T-helper 17 cell (primary cell): ENCODE measurements around the gene NUP160. TPM values are rescaled to one million over a fixed set of nuclear protein-coding genes. Genes with fewer than 3 reads are reported as not detected.
A peak's percentile ranks its signal among the peaks of the same experiment; 100 is the strongest.
"Not testable (repeated sequence)": the region's sequence is repeated elsewhere in the genome, so short reads cannot be mapped to it uniquely, and the experiment has no call there.

Source experiments
- ATAC-seq: fragments of 150-1000 bp; cut with Tn5 transposase; 2 replicates; pipeline ENCODE4 v1.10.0; 2021; ENCODE audit warnings: mild to moderate bottlenecking, moderate library complexity
- DNase-seq, 3 donors: peaks; one replicate each; pipeline versions ENCODE4 v3.0.0 to v3.0.0-alpha.2; 2020 to 2021
- H3K9me3 ChIP-seq: one replicate; pipeline ENCODE4 v1.7.0; 2013; ENCODE audit warnings: low read length, mild to moderate bottlenecking; ENCODE audit not compliant: control insufficient read depth, poor library complexity, severe bottlenecking
- H3K27ac Mint-ChIP-seq: one replicate; pipeline ENCODE4 v1.8.0; 2022; ENCODE audit warnings: mild to moderate bottlenecking, moderate library complexity, mixed read lengths
- H3K27me3 Mint-ChIP-seq: one replicate; pipeline ENCODE4 v1.8.0; 2022; ENCODE audit warnings: mixed read lengths
- H3K36me3 Mint-ChIP-seq: one replicate; pipeline ENCODE4 v1.8.0; 2022; ENCODE audit warnings: low read depth, mixed read lengths
- H3K4me1 Mint-ChIP-seq: one replicate; pipeline ENCODE4 v1.8.0; 2022; ENCODE audit warnings: mild to moderate bottlenecking, mixed read lengths
- H3K4me3 Mint-ChIP-seq: one replicate; pipeline ENCODE4 v1.8.0; 2022; ENCODE audit warnings: mild to moderate bottlenecking, moderate library complexity, mixed read lengths
- total RNA-seq, 4 donors: library from RNA in 2 of 4; stranded (reverse) in 2 of 4; gene quantifications; one replicate each; pipeline ENCODE4 v1.2.3 and lab custom pipeline; 2022 to 2026

The NUP160 gene
- total RNA-seq, 2 donors from 2014 or later: 50.0 to 54.6 TPM

- DNase-seq (no peak), ATAC-seq (no peak)
- peak overlapping the region; percentile 94 for H3K27ac Mint-ChIP-seq
- H3K27me3 Mint-ChIP-seq: no peaks in the 10 kb centered on the region
- H3K36me3 Mint-ChIP-seq: peaks cover 2% of the 10 kb centered on the region
- no peak overlapping the region for H3K4me3 Mint-ChIP-seq
- H3K9me3 ChIP-seq: no peaks in the 10 kb centered on the region
- peaks cover 36% of the 10 kb centered on the region for H3K4me1 Mint-ChIP-seq
Measured at GRCh38 chr11:47852053-47852452, 3.9 kb upstream of the NUP160 start.

DNA sequence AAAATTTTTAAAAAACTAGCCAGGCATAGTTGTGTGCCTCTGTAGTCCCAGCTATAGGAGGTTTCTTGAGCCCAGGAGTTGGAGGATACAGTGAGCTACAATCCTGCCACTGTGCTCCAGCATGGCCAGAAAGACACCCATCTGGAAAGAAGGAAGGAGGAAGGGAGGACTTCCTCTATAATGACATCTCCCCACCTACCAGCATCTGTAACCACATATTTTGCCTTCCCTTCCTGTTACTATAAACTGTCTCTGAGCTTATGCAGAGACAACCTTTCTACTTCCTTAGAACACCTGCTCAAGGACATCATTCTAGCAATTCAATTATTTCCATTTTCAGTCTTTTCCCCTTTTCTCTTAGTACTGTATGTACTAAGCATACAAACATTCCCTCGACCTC is 2.2 kb upstream of the NUP160 start:
- peak; percentile 13 for ATAC-seq
- Mint-ChIP-seq H3K27me3 (no peaks in the 10 kb centered on the region), H3K36me3 (peaks cover 4% of the 10 kb centered on the region), H3K4me1 (peaks cover 42% of the 10 kb centered on the region), H3K27ac (peak overlapping the region; percentile 94), H3K4me3 (peak overlapping the region; percentile 47)
- H3K9me3 ChIP-seq: no peaks in the 10 kb centered on the region
- DNase-seq: no peak

- Mint-ChIP-seq H3K4me1 (peaks cover 43% of the 10 kb centered on the region), H3K27ac (no peak overlapping the region), H3K36me3 (peaks cover 4% of the 10 kb centered on the region), H3K27me3 (no peaks in the 10 kb centered on the region), H3K4me3 (peak overlapping the region; percentile 98)
- ATAC-seq (peak; percentile 31), DNase-seq (no peak)
- H3K9me3 ChIP-seq: no peaks in the 10 kb centered on the region
Measured at GRCh38 chr11:47848700-47849155, 578 bp upstream of the NUP160 start.

DNA sequence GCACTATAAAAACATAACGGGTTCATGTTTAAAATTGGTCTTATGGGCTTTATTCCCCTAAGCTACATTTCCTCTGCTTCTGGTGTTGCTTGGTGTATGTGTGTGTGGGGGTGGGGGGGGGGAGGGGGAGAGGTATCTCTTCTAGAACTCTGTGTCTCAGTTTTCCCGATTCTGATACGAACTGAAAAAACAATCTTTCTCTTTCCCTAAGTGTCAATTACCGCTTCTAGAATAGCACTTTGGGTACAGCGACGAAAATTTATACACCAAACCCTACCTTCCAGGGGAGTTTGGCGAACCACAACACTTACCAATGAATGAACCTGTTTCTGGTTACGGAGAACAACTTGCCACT is 636 bp downstream of the NUP160 start:
- Mint-ChIP-seq H3K4me3 (peak overlapping the region; percentile 98), H3K4me1 (peaks cover 43% of the 10 kb centered on the region), H3K36me3 (peaks cover 4% of the 10 kb centered on the region), H3K27ac (no peak overlapping the region), H3K27me3 (no peaks in the 10 kb centered on the region)
- no peaks in the 10 kb centered on the region for H3K9me3 ChIP-seq
- no peak for DNase-seq
- no peak for ATAC-seq

GRCh38 chr11:47846998-47847397 is 1.2 kb downstream of the NUP160 start:
- Mint-ChIP-seq H3K27ac (no peak overlapping the region), H3K4me3 (peak overlapping the region; percentile 98), H3K4me1 (peaks cover 43% of the 10 kb centered on the region), H3K36me3 (peaks cover 4% of the 10 kb centered on the region), H3K27me3 (no peaks in the 10 kb centered on the region)
- no peak for ATAC-seq
- no peak for DNase-seq
- H3K9me3 ChIP-seq: no peaks in the 10 kb centered on the region

DNA sequence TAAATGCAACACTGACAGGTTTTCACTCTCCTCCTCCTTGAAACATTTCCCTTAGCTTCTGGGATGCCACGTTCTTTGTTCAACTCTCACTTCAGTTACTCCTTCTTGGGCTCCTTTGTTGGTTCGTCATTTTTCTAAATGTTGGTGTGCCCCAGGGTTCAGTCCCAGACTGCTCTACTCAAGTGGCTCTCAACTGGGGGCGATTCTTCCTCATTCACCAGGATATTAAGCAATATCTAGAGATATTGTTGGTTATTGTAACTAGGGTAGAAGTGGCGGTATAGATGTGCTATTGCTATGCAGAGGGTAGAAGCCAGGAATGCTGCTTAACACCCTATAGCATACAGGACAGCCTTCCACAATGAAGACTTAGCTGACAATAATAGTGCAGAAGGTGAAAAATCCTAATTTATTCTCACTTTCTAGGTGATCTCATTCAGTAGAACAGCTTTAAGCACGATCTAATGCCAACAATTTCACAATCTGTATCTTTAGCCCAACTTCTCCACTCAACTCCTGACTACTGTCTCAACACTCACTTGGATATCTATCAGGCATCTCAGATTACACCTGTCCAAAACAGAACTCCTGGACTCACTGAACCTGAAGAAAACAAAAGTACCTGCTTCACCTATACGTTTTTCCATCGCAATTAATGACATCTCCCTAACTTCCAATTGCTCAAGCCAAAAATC is 4.6 kb downstream of the NUP160 start:
- no peak for DNase-seq
- ATAC-seq: no peak
- H3K27me3 Mint-ChIP-seq: no peaks in the 10 kb centered on the region
- no peaks in the 10 kb centered on the region for H3K9me3 ChIP-seq
- no peak overlapping the region for H3K4me3 Mint-ChIP-seq
- peaks cover 4% of the 10 kb centered on the region for H3K36me3 Mint-ChIP-seq
- H3K27ac Mint-ChIP-seq: no peak overlapping the region
- H3K4me1 Mint-ChIP-seq: peaks cover 17% of the 10 kb centered on the region

GRCh38 chr11:47842749-47843148 is 5.4 kb downstream of the NUP160 start:
- Mint-ChIP-seq H3K36me3 (peaks cover 7% of the 10 kb centered on the region), H3K27ac (no peak overlapping the region), H3K27me3 (no peaks in the 10 kb centered on the region), H3K4me1 (peaks cover 19% of the 10 kb centered on the region), H3K4me3 (no peak overlapping the region)
- no peak for DNase-seq
- no peak for ATAC-seq
- H3K9me3 ChIP-seq: no peaks in the 10 kb centered on the region

DNA sequence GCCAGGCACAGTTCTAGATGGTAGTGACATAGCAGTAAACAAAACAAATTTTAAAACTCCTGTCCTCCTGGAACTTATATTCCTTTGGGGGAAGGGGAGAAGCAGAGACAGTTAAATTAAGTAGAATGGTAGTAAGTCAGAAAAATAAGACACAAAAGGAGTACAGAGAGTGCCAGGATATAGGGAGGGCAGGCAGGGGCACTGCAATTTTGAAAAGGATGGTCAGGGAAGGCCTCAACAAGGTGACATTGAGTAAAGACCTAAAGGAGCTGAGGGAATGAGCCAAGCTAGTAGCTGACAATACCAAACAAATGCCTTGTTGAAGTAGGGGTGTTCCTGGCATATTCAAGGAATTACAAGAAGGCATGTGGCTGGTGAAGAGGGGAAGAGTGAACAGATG is 10.2 kb downstream of the NUP160 start:
- Mint-ChIP-seq H3K27ac (peak overlapping the region; percentile 41), H3K4me1 (peaks cover 12% of the 10 kb centered on the region), H3K4me3 (no peak overlapping the region), H3K27me3 (no peaks in the 10 kb centered on the region), H3K36me3 (peaks cover 12% of the 10 kb centered on the region)
- no peak for ATAC-seq
- H3K9me3 ChIP-seq: no peaks in the 10 kb centered on the region
- no peak for DNase-seq

DNA sequence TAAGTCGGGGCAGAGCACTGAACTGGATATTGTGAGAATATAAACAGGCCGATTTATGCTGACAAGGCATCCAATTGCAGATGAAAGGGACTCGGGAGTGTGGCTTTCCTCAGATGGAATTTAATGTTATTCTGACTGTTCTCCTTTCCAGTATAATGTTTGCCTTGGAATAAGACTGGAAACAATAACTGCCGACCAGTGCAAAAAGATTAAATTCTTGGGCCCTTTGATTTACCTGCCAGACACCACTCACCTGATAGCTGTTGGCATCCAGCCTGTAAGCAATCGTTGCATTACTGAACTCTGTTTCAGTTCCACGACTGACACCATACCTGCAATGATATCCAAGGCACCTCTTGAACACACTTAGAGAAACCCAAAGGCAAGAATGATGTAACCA is 10.9 kb downstream of the NUP160 start:
- ATAC-seq (no peak), DNase-seq (no peak)
- no peak overlapping the region for H3K4me3 Mint-ChIP-seq
- peak overlapping the region; percentile 41 for H3K27ac Mint-ChIP-seq
- H3K9me3 ChIP-seq: no peaks in the 10 kb centered on the region
- H3K27me3 Mint-ChIP-seq: no peaks in the 10 kb centered on the region
- peaks cover 15% of the 10 kb centered on the region for H3K4me1 Mint-ChIP-seq
- peaks cover 16% of the 10 kb centered on the region for H3K36me3 Mint-ChIP-seq

DNA sequence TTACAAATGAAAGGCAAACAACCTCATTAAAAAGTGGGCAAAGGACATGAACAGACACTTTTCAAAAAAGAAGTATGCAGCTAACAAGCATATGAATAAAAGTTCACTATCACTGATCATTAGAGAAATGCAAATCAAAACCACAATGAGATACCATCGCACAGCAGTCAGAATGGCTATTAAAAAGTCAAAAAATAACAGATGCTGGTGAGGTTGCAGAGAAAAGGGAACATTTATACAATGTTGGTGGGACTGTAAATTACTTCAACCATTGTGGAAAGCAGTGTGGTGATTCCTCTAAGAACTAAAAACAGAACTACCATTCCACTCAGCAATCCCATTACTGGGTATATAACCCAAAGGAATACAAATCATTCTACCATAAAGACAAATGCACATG is 18.1 kb downstream of the NUP160 start:
- not testable (repeated sequence) for DNase-seq, H3K27me3 Mint-ChIP-seq, ATAC-seq, H3K9me3 ChIP-seq, H3K4me3 Mint-ChIP-seq
- Mint-ChIP-seq H3K27ac (peak overlapping the region; percentile 86), H3K36me3 (peaks cover 15% of the 10 kb centered on the region), H3K4me1 (peaks cover 28% of the 10 kb centered on the region)

- no peaks in the 10 kb centered on the region for H3K9me3 ChIP-seq
- ATAC-seq (no peak), DNase-seq (no peak)
- Mint-ChIP-seq H3K4me1 (peaks cover 25% of the 10 kb centered on the region), H3K4me3 (no peak overlapping the region), H3K36me3 (peaks cover 12% of the 10 kb centered on the region), H3K27ac (peak overlapping the region; percentile 45), H3K27me3 (no peaks in the 10 kb centered on the region)
Measured at GRCh38 chr11:47828284-47828683, 19.9 kb downstream of the NUP160 start.

DNA sequence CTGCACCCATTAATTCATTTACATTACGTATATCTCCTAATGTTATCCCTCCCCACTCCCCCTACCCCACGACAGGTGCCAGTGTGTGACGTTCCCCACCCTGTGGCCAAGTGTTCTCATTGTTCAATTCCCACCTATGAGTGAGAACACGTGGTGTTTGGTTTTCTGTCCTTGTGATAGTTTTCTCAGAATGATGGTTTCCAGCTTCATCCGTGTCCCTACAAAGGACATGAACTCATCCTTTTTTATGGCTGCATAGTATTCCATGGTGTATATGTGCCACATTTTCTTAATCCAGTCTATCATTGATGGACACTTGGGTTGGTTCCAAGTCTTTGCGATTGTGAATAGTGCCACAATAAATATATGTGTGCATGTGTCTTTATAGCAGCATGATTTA is 25.5 kb downstream of the NUP160 start:
- not testable (repeated sequence) for H3K4me1 Mint-ChIP-seq, H3K27me3 Mint-ChIP-seq, H3K9me3 ChIP-seq, ATAC-seq, H3K36me3 Mint-ChIP-seq, H3K4me3 Mint-ChIP-seq, DNase-seq, H3K27ac Mint-ChIP-seq

GRCh38 chr11:47819743-47820142 is 28.4 kb downstream of the NUP160 start:
- H3K4me1 Mint-ChIP-seq: no peaks in the 10 kb centered on the region
- H3K36me3 Mint-ChIP-seq: peaks cover 2% of the 10 kb centered on the region
- no peak overlapping the region for H3K4me3 Mint-ChIP-seq
- H3K27ac Mint-ChIP-seq: no peak overlapping the region
- ATAC-seq (no peak), DNase-seq (no peak)
- H3K9me3 ChIP-seq: no peaks in the 10 kb centered on the region
- no peaks in the 10 kb centered on the region for H3K27me3 Mint-ChIP-seq

GRCh38 chr11:47800759-47801158 is 47.4 kb downstream of the NUP160 start:
- Mint-ChIP-seq H3K36me3 (peaks cover 9% of the 10 kb centered on the region), H3K27ac (no peak overlapping the region), H3K27me3 (no peaks in the 10 kb centered on the region), H3K4me1 (peaks cover 7% of the 10 kb centered on the region), H3K4me3 (no peak overlapping the region)
- no peak for ATAC-seq
- no peak for DNase-seq
- H3K9me3 ChIP-seq: no peaks in the 10 kb centered on the region
